Esophagus muscularis mucosa (tissue), 4 donors: ENCODE measurements around the gene FHL1.

Experiments used
- EP300 ChIP-seq: sonication (generic); formaldehyde crosslinking; IDR thresholded peaks from one replicate; pipeline ENCODE4 v1.6.1; 2017; ENCODE audit warnings: antibody characterized with exemption
- POLR2A ChIP-seq: fragments of 450-650 bp; IDR thresholded peaks from one replicate; pipeline ENCODE4 v1.6.1; 2017; ENCODE audit warnings: antibody characterized with exemption, moderate library complexity, mild to moderate bottlenecking, low read depth
- POLR2AphosphoS5 ChIP-seq, 2 donors: sonication (generic); formaldehyde crosslinking; IDR thresholded peaks; one replicate each; pipeline ENCODE4 v1.6.1; 2017; ENCODE audit warnings: antibody characterized with exemption in 2 of 2
- TF ChIP-seq, protein P1 (sequence below), 3 experiments: fragments of 200-600 bp in 2 of 3; fragments of 450-650 bp in 1 of 3; sonication (generic) in 2 of 3; IDR thresholded peaks; one replicate each; pipeline ENCODE4 v1.5.1; 2017 to 2019; ENCODE audit warnings: antibody characterized with exemption in 3 of 3, mild to moderate bottlenecking in 2 of 3, moderate library complexity in 1 of 3

DNA sequence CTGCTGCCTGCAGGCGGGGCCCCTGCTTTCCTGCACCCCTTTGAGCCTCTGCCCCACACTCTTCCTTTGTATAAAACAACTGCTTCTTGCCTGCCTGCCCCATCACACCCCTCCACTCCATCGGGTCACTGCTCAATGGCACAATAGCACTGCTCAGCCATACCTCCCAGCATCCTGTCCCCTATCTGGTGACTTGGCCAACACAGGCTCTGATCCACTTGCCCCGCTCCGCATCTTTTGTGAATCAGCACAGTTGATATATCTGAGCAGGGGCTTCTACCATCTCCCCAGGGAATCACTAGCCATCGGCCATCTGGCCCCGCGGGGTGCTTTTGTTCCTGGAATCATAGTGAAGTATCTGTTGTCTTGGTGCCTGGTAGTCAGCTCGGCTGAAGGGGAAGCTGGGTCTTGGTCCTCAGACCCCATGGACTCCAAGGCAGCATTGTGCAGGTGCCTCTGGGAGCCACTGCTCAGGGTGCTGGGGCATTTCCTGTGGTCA is 58.6 kb downstream of the FHL1 start:
- TF ChIP-seq POLR2AphosphoS5 (IDR thresholded peaks at IDR 0.05) (peak in 1 of 2 donors; percentile 5), EP300 (no peak), POLR2A (no peak)
- TF ChIP-seq, protein P1, sequence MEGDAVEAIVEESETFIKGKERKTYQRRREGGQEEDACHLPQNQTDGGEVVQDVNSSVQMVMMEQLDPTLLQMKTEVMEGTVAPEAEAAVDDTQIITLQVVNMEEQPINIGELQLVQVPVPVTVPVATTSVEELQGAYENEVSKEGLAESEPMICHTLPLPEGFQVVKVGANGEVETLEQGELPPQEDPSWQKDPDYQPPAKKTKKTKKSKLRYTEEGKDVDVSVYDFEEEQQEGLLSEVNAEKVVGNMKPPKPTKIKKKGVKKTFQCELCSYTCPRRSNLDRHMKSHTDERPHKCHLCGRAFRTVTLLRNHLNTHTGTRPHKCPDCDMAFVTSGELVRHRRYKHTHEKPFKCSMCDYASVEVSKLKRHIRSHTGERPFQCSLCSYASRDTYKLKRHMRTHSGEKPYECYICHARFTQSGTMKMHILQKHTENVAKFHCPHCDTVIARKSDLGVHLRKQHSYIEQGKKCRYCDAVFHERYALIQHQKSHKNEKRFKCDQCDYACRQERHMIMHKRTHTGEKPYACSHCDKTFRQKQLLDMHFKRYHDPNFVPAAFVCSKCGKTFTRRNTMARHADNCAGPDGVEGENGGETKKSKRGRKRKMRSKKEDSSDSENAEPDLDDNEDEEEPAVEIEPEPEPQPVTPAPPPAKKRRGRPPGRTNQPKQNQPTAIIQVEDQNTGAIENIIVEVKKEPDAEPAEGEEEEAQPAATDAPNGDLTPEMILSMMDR (IDR thresholded peaks at IDR 0.05), result no peak
